GM18909 (cell line): Measurements from ENCODE around the gene TGFBR3.
"Not testable (repeated sequence)": the region's sequence is repeated elsewhere in the genome, so short reads cannot be mapped to it uniquely, and the experiment has no call there.

Experiments used
- ATAC-seq: cut with Tn5 transposase; IDR thresholded peaks from one replicate; pipeline ENCODE4 v1.9.1; 2021; ENCODE audit warnings: mild to moderate bottlenecking; ENCODE audit not compliant: unreplicated experiment, poor library complexity

Gene TGFBR3

GRCh38 chr1:91852011-91852410 is 33.9 kb downstream of the TGFBR3 start:
- ATAC-seq: not testable (repeated sequence)

GRCh38 chr1:91851130-91852010 is 34.6 kb downstream of the TGFBR3 start:
- ATAC-seq: no peak

DNA sequence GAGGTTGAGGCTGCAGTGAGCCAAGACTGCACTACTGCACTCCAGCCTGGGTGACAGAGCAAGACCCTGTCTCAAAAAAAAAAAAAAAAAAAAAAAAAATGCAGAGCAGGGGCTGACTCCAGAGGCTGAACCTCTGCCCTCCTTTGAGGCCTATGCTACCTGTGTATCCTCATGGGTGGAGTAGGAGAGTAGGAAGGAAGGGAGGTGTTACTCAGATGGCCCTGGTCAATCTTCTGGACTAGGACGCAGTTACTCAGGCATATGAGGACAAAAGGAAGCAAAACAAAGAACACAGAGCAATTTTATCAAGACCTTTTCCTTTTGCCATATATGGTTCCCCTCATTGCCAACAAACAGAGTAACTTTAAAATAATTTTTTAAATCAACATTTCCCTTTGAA is 35.2 kb downstream of the TGFBR3 start:
- ATAC-seq: no peak

DNA sequence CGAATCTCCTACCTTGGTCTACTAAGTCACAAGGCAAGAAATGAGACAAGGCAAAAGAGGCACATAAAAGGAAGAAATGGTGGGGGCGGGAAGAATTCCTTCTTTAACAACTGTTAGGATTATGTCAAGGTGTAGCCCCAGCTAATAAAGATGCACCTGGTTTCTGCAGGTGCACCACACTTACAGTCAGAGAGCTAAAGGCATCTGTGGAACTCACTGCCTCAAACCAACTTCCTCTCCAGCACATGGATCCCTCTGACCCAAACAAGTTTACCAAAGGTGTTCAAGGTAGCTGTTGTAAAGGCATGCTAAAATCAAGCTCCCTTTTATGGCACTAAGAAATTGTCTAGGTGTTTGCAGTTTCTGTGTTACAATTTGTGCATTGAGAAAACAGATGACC is 38.1 kb downstream of the TGFBR3 start:
- no peak for ATAC-seq

GRCh38 chr1:91846639-91847013 is 39.3 kb downstream of the TGFBR3 start:
- ATAC-seq: no peak

DNA sequence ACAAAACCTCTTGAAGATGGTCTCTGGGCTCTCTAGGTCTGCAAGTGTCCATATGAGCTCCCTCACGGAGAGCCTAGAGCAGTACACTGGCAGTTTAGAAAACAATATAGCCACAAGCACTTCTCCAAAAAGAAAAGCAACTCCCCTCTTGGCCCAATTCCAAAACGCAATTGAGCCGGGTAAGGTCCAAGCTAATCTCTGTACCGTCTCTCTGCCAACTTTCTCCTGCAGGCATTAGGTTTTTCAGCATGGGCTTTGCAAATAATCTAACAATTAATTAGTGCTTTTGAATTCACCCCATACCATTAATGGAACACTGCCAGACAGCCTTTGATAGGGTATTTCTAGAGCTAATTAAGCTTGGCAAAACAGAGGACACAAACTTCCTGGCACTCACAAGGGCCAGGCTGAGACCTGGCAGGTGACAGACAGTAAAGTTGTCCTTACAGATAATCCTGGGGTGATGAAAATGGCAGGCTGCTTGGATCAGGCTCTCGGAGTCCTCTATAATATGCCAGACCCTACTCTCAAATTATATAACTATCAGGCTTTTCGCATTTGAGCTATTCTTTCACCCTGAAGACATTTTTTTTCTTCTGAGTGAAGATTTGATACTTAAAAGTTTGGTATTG is 39.8 kb downstream of the TGFBR3 start:
- no peak for ATAC-seq

GRCh38 chr1:91844862-91845528 is 41.0 kb downstream of the TGFBR3 start:
- ATAC-seq: no peak

GRCh38 chr1:91843843-91844242 is 42.1 kb downstream of the TGFBR3 start:
- ATAC-seq: no peak

GRCh38 chr1:91842563-91842962 is 43.4 kb downstream of the TGFBR3 start:
- no peak for ATAC-seq

GRCh38 chr1:91842056-91842455 is 43.9 kb downstream of the TGFBR3 start:
- no peak for ATAC-seq

- not testable (repeated sequence) for ATAC-seq
Observed at GRCh38 chr1:91840276-91840675, 45.7 kb downstream of the TGFBR3 start.

GRCh38 chr1:91836331-91837040 is 49.5 kb downstream of the TGFBR3 start:
- no peak for ATAC-seq

GRCh38 chr1:91835087-91835521 is 50.8 kb downstream of the TGFBR3 start:
- no peak for ATAC-seq

DNA sequence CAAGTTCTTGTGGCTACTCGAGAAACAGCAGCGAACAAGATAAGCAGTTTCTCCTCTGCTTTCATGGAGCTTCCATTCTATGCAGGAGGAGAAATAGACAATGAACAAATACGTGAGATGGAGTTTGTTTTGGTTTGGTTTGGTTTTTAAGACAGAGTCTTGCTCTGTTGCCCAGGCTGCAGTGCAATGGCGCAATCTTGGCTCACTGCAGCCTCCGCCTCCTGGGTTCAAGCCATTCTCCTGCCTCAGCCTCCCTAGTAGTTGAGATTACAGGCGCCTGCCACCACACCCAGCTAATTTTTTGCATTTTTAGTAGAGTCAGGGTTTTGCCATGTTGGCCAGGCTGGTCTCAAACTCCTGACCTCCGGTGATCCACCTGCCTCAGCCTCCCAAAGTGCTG is 51.4 kb downstream of the TGFBR3 start:
- ATAC-seq: not testable (repeated sequence)

DNA sequence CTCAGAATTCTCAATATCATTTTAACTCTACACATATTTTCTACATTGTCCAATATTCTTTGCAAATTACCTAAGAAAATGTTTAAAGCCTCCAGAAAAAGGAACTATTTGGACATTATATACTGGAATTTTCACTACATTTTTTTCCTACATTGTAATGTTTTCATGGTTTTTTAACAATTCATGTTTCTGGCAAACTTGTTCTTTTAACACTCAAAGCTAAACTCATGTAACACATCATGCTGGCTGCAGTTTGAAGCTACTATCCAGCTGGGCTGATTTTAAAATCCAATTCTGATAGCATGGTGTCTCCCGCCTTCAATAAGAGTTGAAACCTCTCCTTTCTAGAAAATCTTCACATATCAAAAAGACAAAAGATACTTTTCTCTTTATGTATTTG is 52.0 kb downstream of the TGFBR3 start:
- ATAC-seq: no peak

GRCh38 chr1:91831132-91831930 is 54.6 kb downstream of the TGFBR3 start:
- no peak for ATAC-seq

GRCh38 chr1:91830242-91831131 is 55.5 kb downstream of the TGFBR3 start:
- no peak for ATAC-seq

DNA sequence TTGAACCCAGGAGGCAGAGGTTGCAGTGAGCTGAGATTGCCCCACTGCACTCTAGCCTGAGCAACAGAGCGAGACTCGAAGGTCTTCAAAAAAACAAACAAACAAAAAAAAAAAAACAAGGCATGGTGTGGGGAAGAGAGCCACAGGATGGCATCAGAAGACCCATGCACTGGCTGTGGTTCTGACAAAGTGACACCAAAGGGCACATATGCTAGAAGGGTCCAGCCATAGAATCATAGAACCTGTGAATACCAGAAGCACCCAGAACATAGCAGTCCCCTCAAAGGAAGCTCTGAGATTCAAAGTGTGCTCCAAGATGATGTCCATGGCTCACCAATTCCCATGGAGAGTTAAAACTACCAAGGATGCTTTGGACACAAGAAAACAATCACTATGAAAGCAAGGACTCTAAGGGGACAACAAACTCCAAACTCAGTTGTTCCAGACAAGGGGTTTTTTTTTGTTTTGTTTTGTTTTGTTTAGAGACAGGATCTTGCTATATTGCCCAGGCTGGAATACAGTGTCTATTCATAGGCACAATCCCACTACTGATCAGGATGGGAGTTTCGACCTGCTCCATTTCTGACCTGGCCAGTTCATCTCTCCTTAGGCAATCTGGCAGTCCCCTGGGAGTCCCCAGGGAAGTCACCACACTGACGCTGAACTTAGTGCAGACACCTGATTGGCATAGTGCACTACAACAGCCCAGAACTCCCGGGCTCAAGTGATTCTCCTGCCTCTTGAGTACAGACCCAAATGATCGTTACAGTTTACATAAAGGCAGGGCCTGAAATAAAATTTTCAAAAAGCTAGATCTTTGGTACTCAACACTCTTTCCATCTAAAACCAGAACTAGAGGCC is 56.4 kb downstream of the TGFBR3 start:
- no peak for ATAC-seq
